ENCODE results near the gene RNF212.

DNA sequence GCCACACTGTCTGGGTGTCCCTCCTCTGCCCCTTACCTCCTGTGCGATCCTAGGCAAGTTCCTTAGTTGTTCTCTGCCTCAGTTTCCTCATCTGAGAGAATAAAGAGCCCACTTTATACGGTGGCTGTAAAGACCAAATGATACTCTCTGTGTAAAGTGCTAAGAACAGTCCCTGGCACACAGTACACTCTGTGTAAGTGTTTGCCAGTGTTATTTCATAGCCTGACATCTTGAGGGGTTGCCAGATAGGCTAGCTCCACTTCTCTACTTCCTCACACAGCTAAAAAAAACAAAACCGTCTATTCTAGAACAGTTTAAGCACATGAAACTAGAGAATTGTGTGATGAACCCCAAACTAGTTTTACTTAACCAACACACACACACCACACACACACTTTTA lies 42.0 kb upstream of the RNF212 start:
- TF ChIP-seq EZH2 (IDR thresholded peaks at IDR 0.05; ENCODE audit: insufficient read depth, poor library complexity, severe bottlenecking) (no peak), EZH2phosphoT487 (IDR thresholded peaks at IDR 0.05; ENCODE audit: insufficient read depth, low read depth) (no peak)

Data from GM23248 (cell line).